ENCODE results near the gene MYO5A.
"Not testable (repeated sequence)": the region's sequence is repeated elsewhere in the genome, so short reads cannot be mapped to it uniquely, and the experiment has no call there.

The MYO5A gene

GRCh38 chr15:52528564-52529340 is at the start of gene MYO5A:
Gene MYO5A (minus strand): TSS chr15:52528880. CDS start chr15:52528806, 74 bp downstream.
- FAIRE-seq (no peak), DNase-seq (ENCODE audit: insufficient read length, low spot score) (peak; percentile 37)
- TF ChIP-seq CTCF (IDR thresholded peaks at IDR 0.05; ENCODE audit: insufficient read depth, missing control alignments): peak; percentile 11

DNA sequence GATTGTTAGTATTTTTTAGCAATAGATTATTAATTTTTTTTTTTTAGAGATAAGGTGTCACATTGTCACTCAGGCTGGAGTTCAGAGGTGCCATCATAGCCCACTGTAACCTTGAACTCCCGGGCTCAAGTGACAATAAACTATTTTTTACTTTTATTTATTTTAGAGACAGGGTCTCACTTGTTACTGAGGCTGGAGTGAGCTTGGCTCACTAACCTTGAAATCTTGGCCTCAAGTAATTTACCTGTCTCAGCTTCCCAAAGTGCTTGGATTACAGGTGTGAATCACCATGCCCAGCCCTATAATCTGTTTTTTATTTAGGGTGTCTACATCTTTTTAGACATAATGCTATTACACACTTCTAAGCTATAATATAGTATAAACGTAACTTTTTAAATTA is 48.0 kb upstream of the MYO5A start:
- TF ChIP-seq CTCF (IDR thresholded peaks at IDR 0.05; ENCODE audit: insufficient read depth, missing control alignments): no peak
- DNase-seq (ENCODE audit: insufficient read length, low spot score) (no peak), FAIRE-seq (no peak)

GRCh38 chr15:52575573-52575972 is 46.9 kb upstream of the MYO5A start:
- DNase-seq (ENCODE audit: insufficient read length, low spot score); FAIRE-seq: not testable (repeated sequence)

GRCh38 chr15:52575072-52575471 is 46.4 kb upstream of the MYO5A start:
- FAIRE-seq (no peak), DNase-seq (ENCODE audit: insufficient read length, low spot score) (no peak)
- TF ChIP-seq CTCF (IDR thresholded peaks at IDR 0.05; ENCODE audit: insufficient read depth, missing control alignments): no peak

- not testable (repeated sequence) for FAIRE-seq; DNase-seq (ENCODE audit: insufficient read length, low spot score)
These were observed 45.9 kb upstream of the MYO5A start for GRCh38 chr15:52574623-52575022.

- peak; percentile 19 for TF ChIP-seq CTCF (IDR thresholded peaks at IDR 0.05; ENCODE audit: insufficient read depth, missing control alignments)
- peak; percentile 68 for DNase-seq (ENCODE audit: insufficient read length, low spot score)
- no peak for FAIRE-seq
These were observed 40.2 kb upstream of the MYO5A start, which contains the start of gene ARPP19 for GRCh38 chr15:52568601-52569585. Gene ARPP19 (minus strand): TSS chr15:52569030. CDS start chr15:52568892, 138 bp downstream.

GRCh38 chr15:52567871-52568600 is 39.4 kb upstream of the MYO5A start:
- no peak for TF ChIP-seq CTCF (IDR thresholded peaks at IDR 0.05; ENCODE audit: insufficient read depth, missing control alignments)
- no peak for DNase-seq (ENCODE audit: insufficient read length, low spot score)
- FAIRE-seq: no peak
